Peyer's patch (tissue), 4 donors: ENCODE data around the gene ECHDC1.

Experiments
- CTCF ChIP-seq, 6 experiments: fragments of 450-650 bp in 4 of 6; fragments of 200-600 bp in 2 of 6; sonication (generic) in 1 of 6; IDR thresholded peaks; one replicate each; pipeline ENCODE4 v1.5.1; 2017 to 2019; ENCODE audit warnings: antibody characterized with exemption in 6 of 6, mild to moderate bottlenecking in 3 of 6, moderate library complexity in 1 of 6
- POLR2A ChIP-seq, 2 donors: fragments of 450-650 bp; IDR thresholded peaks; one replicate each; pipeline ENCODE4 v1.5.1; 2017; ENCODE audit warnings: antibody characterized with exemption in 2 of 2, mild to moderate bottlenecking in 2 of 2, moderate library complexity in 2 of 2

GRCh38 chr6:127263481-127263880 is 79.9 kb downstream of the ECHDC1 start:
- TF ChIP-seq CTCF (IDR thresholded peaks at IDR 0.05) (no peak), POLR2A (IDR thresholded peaks at IDR 0.05) (no peak)
